ENCODE data around the gene THAP7. TPM values are rescaled to one million over a fixed set of nuclear protein-coding genes. Genes with fewer than 3 reads are reported as not detected.

The THAP7 gene
- total and polyA plus RNA-seq, 3 donors from 2014 or later: 60.6 to 96.5 (median 75.8) TPM

GRCh38 chr22:20988573-20989322 is 13.2 kb downstream of the THAP7 start:
- TF ChIP-seq, protein P1, sequence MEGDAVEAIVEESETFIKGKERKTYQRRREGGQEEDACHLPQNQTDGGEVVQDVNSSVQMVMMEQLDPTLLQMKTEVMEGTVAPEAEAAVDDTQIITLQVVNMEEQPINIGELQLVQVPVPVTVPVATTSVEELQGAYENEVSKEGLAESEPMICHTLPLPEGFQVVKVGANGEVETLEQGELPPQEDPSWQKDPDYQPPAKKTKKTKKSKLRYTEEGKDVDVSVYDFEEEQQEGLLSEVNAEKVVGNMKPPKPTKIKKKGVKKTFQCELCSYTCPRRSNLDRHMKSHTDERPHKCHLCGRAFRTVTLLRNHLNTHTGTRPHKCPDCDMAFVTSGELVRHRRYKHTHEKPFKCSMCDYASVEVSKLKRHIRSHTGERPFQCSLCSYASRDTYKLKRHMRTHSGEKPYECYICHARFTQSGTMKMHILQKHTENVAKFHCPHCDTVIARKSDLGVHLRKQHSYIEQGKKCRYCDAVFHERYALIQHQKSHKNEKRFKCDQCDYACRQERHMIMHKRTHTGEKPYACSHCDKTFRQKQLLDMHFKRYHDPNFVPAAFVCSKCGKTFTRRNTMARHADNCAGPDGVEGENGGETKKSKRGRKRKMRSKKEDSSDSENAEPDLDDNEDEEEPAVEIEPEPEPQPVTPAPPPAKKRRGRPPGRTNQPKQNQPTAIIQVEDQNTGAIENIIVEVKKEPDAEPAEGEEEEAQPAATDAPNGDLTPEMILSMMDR (IDR thresholded peaks at IDR 0.05): no peak
- no peak for TF ChIP-seq POLR2A (IDR thresholded peaks at IDR 0.05)
- no peaks in the 10 kb centered on the region for H3K36me3 ChIP-seq (ENCODE audit: low read depth, missing control alignments)
- no peak for DNase-seq
- intact Hi-C loops (cut with DNase I; ENCODE audit: low total_unique reads): no loop called here
- 91 to 96% methylated on average over 10 to 16 of the region's 16 CpGs for WGBS, 2 donors
- H3K27ac ChIP-seq: peak overlapping the region in 1 of 2 donors; percentile 50
- H3K9me3 ChIP-seq: no peaks in the 10 kb centered on the region
- H3K27me3 ChIP-seq: no peaks in the 10 kb centered on the region
- H3K4me3 ChIP-seq: no peak overlapping the region
- H3K4me1 ChIP-seq: peaks cover 22% of the 10 kb centered on the region

GRCh38 chr22:20987375-20987774 is 14.5 kb downstream of the THAP7 start:
- 93 to 94% methylated on average over 14 of the region's 14 CpGs for WGBS, 2 donors
- Histone ChIP-seq H3K27me3 (no peaks in the 10 kb centered on the region), H3K4me3 (no peak overlapping the region), H3K4me1 (peaks cover 30% of the 10 kb centered on the region), H3K27ac (no peak overlapping the region), H3K36me3 (ENCODE audit: low read depth, missing control alignments) (no peaks in the 10 kb centered on the region), H3K9me3 (no peaks in the 10 kb centered on the region)
- TF ChIP-seq, protein P1 (IDR thresholded peaks at IDR 0.05): no peak
- TF ChIP-seq POLR2A (IDR thresholded peaks at IDR 0.05): no peak
- intact Hi-C loops (cut with DNase I; ENCODE audit: low total_unique reads): no loop called here
- DNase-seq: no peak

DNA sequence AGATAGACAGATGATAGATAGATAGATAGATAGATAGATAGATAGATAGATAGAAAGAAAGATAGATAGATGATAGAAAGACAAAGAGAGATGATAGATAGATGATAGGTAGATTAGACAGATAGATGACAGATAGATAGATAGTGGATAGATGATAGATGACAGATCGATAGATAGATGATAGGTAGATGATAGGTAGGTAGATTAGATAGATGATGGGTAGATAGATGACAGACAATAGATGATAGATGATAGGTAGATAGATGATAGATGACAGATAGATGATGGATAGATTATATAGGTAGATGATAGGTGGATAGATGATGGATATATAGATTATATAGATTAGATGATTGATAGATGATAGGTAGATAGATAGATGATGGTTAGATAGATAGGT is 15.6 kb downstream of the THAP7 start:
- peaks cover 32% of the 10 kb centered on the region for H3K4me1 ChIP-seq
- H3K4me3 ChIP-seq: no peak overlapping the region
- intact Hi-C loops (cut with DNase I; ENCODE audit: low total_unique reads): no loop called here
- whole genome bisulfite sequencing, 2 donors: 80 to 84% methylated on average over 1 of the region's 1 CpG
- TF ChIP-seq, protein P1 (IDR thresholded peaks at IDR 0.05): no peak
- H3K36me3 ChIP-seq (ENCODE audit: low read depth, missing control alignments): no peaks in the 10 kb centered on the region
- H3K27me3 ChIP-seq: no peaks in the 10 kb centered on the region
- H3K9me3 ChIP-seq: no peaks in the 10 kb centered on the region
- DNase-seq: no peak
- H3K27ac ChIP-seq: no peak overlapping the region

- no peak for DNase-seq
- intact Hi-C loops (cut with DNase I; ENCODE audit: low total_unique reads): no loop called here
- Histone ChIP-seq H3K9me3 (no peaks in the 10 kb centered on the region), H3K4me1 (peaks cover 32% of the 10 kb centered on the region), H3K4me3 (no peak overlapping the region), H3K27me3 (no peaks in the 10 kb centered on the region), H3K27ac (no peak overlapping the region), H3K36me3 (ENCODE audit: low read depth, missing control alignments) (no peaks in the 10 kb centered on the region)
- TF ChIP-seq, protein P1 (IDR thresholded peaks at IDR 0.05): no peak
- TF ChIP-seq POLR2A (IDR thresholded peaks at IDR 0.05): no peak
- 85 to 91% methylated on average over 7 of the region's 7 CpGs for WGBS, 2 donors
Observed at GRCh38 chr22:20985720-20986119, 16.2 kb downstream of the THAP7 start.
